K562 (cell line): ENCODE data around the gene SLC17A9. TPM values are rescaled to one million over a fixed set of nuclear protein-coding genes. Genes with fewer than 3 reads are reported as not detected.

Experiments used
- ARID3A ChIP-seq: IDR thresholded peaks from 2 replicates; pipeline ENCODE4 v1.6.1; 2012; ENCODE audit warnings: low read depth, low read length, improper control_type of control experiment, borderline replicate concordance
- BACH1 ChIP-seq: fragments of 200-800 bp; sonication (Bioruptor generic); IDR thresholded peaks from 2 replicates; pipeline ENCODE4 v1.6.1; 2016; ENCODE audit warnings: missing genetic modification characterization, missing compliant biosample characterization
- BCL6 ChIP-seq: fragments of 250-450 bp; sonication (Bioruptor Pico); IDR thresholded peaks from 2 replicates; pipeline ENCODE4 v1.4.0; 2020
- CBX8 ChIP-seq: fragments of 200-600 bp; sonication (generic); IDR thresholded peaks from 2 replicates; pipeline ENCODE4 v1.6.1; 2012; ENCODE audit warnings: borderline replicate concordance, mixed run types, low read depth, mild to moderate bottlenecking, moderate library complexity, mixed read lengths, low read length, control low read depth, inconsistent platforms; ENCODE audit not compliant: poor library complexity, severe bottlenecking; ENCODE audit errors: extremely low read depth
- HDAC1 ChIP-seq, 2 experiments: fragments of 450-650 bp; IDR thresholded peaks; 2 replicates each; pipeline ENCODE4 v1.6.1; 2016 to 2017; ENCODE audit warnings: inconsistent platforms in 1 of 2, mild to moderate bottlenecking in 1 of 2, moderate library complexity in 1 of 2
- HDAC2 ChIP-seq: fragments of 450-650 bp; IDR thresholded peaks from 2 replicates; pipeline ENCODE4 v1.6.1; 2016; ENCODE audit warnings: mild to moderate bottlenecking
- IFI16 ChIP-seq: fragments of 250-450 bp; sonication (Bioruptor Pico); IDR thresholded peaks from 2 replicates; pipeline ENCODE4 v2.1.2; 2022; ENCODE audit warnings: mild to moderate bottlenecking, inconsistent platforms
- KLF6 ChIP-seq: fragments of 250-450 bp; sonication (Bioruptor Pico); IDR thresholded peaks from 2 replicates; pipeline ENCODE4 v1.4.0; 2020; ENCODE audit warnings: mild to moderate bottlenecking, moderate library complexity, borderline replicate concordance
- NEUROD1 ChIP-seq: fragments of 150-350 bp; IDR thresholded peaks from 2 replicates; pipeline ENCODE4 v1.6.1; 2014; ENCODE audit warnings: borderline replicate concordance, low read length, low read depth; ENCODE audit not compliant: partially characterized antibody
- PTTG1 ChIP-seq: fragments of 450-650 bp; IDR thresholded peaks from 2 replicates; pipeline ENCODE4 v1.6.1; 2016; ENCODE audit warnings: low read depth, mild to moderate bottlenecking, missing genetic modification characterization, missing compliant biosample characterization
- RNF2 ChIP-seq: sonication (generic); IDR thresholded peaks from 2 replicates; pipeline ENCODE4 v1.6.1; 2016
- SIX5 ChIP-seq, 2 experiments: IDR thresholded peaks; 2 replicates each; pipeline ENCODE4 v1.6.1; 2011; ENCODE audit warnings: low read length in 2 of 2, borderline replicate concordance in 1 of 2, low read depth in 1 of 2, mild to moderate bottlenecking in 1 of 2, moderate library complexity in 1 of 2; ENCODE audit not compliant: insufficient read depth in 1 of 2
- SMC3 ChIP-seq: conservative IDR thresholded peaks from 2 replicates; pipeline ENCODE4 v1.6.1; 2011; ENCODE audit warnings: low read depth, low read length, improper control_type of control experiment; ENCODE audit not compliant: insufficient read depth
- TAF1 ChIP-seq: IDR thresholded peaks from 2 replicates; pipeline ENCODE4 v1.6.1; 2011; ENCODE audit warnings: mild to moderate bottlenecking, low read length, moderate library complexity; ENCODE audit not compliant: insufficient read depth, control insufficient read depth, severe bottlenecking; ENCODE audit errors: extremely low read depth
- THRAP3 ChIP-seq: fragments of 450-650 bp; IDR thresholded peaks from 2 replicates; pipeline ENCODE4 v1.6.1; 2016; ENCODE audit warnings: mild to moderate bottlenecking, inconsistent platforms, borderline replicate concordance
- ZKSCAN3 ChIP-seq: fragments of 250-450 bp; sonication (Bioruptor Pico); IDR thresholded peaks from 2 replicates; pipeline ENCODE4 v1.4.0; 2020
- ZMIZ1 ChIP-seq, 2 experiments: fragments of 150-350 bp in 1 of 2; IDR thresholded peaks; 2 replicates each; pipeline ENCODE4 v1.6.1; 2012 to 2016; ENCODE audit warnings: low read depth in 2 of 2, low read length in 2 of 2, mild to moderate bottlenecking in 1 of 2, moderate library complexity in 1 of 2
- ZNF174 ChIP-seq: fragments of 250-450 bp; sonication (Bioruptor Pico); IDR thresholded peaks from 2 replicates; pipeline ENCODE4 v1.4.0; 2020; ENCODE audit warnings: mild to moderate bottlenecking
- ZNF408 ChIP-seq: fragments of 250-450 bp; sonication (Bioruptor Pico); IDR thresholded peaks from 2 replicates; pipeline ENCODE4 v1.4.0; 2020; ENCODE audit warnings: low read depth, mild to moderate bottlenecking, moderate library complexity
- ZNF766 ChIP-seq: fragments of 200-800 bp; sonication (Bioruptor generic); conservative IDR thresholded peaks from 2 replicates; pipeline ENCODE4 v1.6.1; 2016; ENCODE audit warnings: missing genetic modification characterization, missing compliant biosample characterization
- polyA plus RNA-seq, 8 experiments: library from polyadenylated mRNA; depleted of rRNA in 4 of 8; stranded (reverse) in 5 of 8; unstranded in 3 of 8; fragments of >200 nt; fragmentation: Nextera tagmentation in 2 of 8; fragmentation: Illumina TruSeq in 1 of 8; extraction: Ambion mirVana in 2 of 8; extraction: Trizol in 1 of 8; gene quantifications; 2 replicates each; pipeline versions ENCODE4 v1.2.1 to v1.2.3, GENCODE V29; 2011 to 2014; ENCODE audit warnings: inconsistent platforms in 1 of 8, missing spikeins in 1 of 8
- total RNA-seq, 7 experiments: library from RNA; depleted of rRNA in 6 of 7; stranded (reverse); fragments of >200 nt in 6 of 7; fragmentation: Illumina TruSeq in 2 of 7; extraction: Trizol in 2 of 7; gene quantifications; 2 replicates each; pipeline versions ENCODE4 v1.2.1 to v1.2.3, GENCODE V29; 2011 to 2021; ENCODE audit warnings: low replicate concordance in 1 of 7
- TF ChIP-seq, protein P1 (sequence below): fragments of 450-650 bp; formaldehyde crosslinking; IDR thresholded peaks from 2 replicates; pipeline ENCODE4 v1.4.0; 2020; ENCODE audit warnings: mild to moderate bottlenecking, moderate library complexity

The SLC17A9 gene
- total and polyA plus RNA-seq, 9 of the 15 experiments (the other 6 are each of a cell fraction or from before 2014, with no cell fraction given), result 0.04 to 0.31 TPM; not detected in 7

GRCh38 chr20:62926229-62927127, 26.0 kb upstream of the SLC17A9 start, which contains the start of gene DIDO1 (continued):
- TF ChIP-seq NEUROD1 (no peak), BACH1 (tag) (no peak), SMC3 (no peak), RNF2 (no peak), IFI16 (no peak), ZNF174 (no peak), CBX8 (no peak), BCL6 (CRISPR knock-in tag) (no peak), PTTG1 (tag) (no peak), ARID3A (no peak), SIX5 (IDR thresholded peaks at IDR 0.05; ENCODE audit: borderline replicate concordance in 1 of 2, insufficient read depth in 1 of 2, low read depth in 1 of 2, low read length in 2 of 2) (no peak), THRAP3 (no peak), KLF6 (CRISPR knock-in tag) (no peak), ZKSCAN3 (CRISPR knock-in tag) (no peak), HDAC1 (IDR thresholded peaks at IDR 0.05) (no peak), TAF1 (peak; percentile 89), ZNF408 (CRISPR knock-in tag) (no peak), HDAC2 (no peak), ZMIZ1 (IDR thresholded peaks at IDR 0.05; ENCODE audit: low read depth in 2 of 2, low read length in 2 of 2) (no peak), ZNF766 (CRISPR knock-in tag) (no peak)
- TF ChIP-seq, protein P1, sequence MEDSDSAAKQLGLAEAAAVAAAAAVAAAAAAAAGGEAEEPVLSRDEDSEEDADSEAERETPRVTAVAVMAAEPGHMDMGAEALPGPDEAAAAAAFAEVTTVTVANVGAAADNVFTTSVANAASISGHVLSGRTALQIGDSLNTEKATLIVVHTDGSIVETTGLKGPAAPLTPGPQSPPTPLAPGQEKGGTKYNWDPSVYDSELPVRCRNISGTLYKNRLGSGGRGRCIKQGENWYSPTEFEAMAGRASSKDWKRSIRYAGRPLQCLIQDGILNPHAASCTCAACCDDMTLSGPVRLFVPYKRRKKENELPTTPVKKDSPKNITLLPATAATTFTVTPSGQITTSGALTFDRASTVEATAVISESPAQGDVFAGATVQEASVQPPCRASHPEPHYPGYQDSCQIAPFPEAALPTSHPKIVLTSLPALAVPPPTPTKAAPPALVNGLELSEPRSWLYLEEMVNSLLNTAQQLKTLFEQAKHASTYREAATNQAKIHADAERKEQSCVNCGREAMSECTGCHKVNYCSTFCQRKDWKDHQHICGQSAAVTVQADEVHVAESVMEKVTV, result no peak
